Thyroid gland (tissue), 4 donors: ENCODE measurements around the gene OR5M11. TPM values are rescaled to one million over a fixed set of nuclear protein-coding genes. Genes with fewer than 3 reads are reported as not detected.

Source experiments
- DNase-seq, 2 donors: peaks; one replicate each; pipeline ENCODE4 v3.0.0-alpha.2; 2019
- H3K27ac ChIP-seq, 3 donors: fragments of 200-600 bp; sonication (generic); 1 replicate in 2 of 3; 2 replicates in 1 of 3; pipeline ENCODE4 v1.5.1; 2016 to 2019; ENCODE audit warnings: mild to moderate bottlenecking in 1 of 3, moderate library complexity in 1 of 3
- H3K27me3 ChIP-seq: fragments of 200-600 bp; sonication (generic); one replicate; pipeline ENCODE4 v1.5.1; 2019
- H3K36me3 ChIP-seq, 2 donors: fragments of 200-600 bp; sonication (generic); one replicate each; pipeline ENCODE4 v1.5.1; 2016 to 2019
- H3K4me1 ChIP-seq, 2 donors: fragments of 200-600 bp; sonication (generic); one replicate each; pipeline ENCODE4 v1.5.1; 2017 to 2019
- H3K4me3 ChIP-seq, 3 donors: fragments of 200-600 bp; sonication (generic); replicated peaks in 1 of 3; 1 replicate in 2 of 3; 2 replicates in 1 of 3; pipeline ENCODE4 v1.5.1; 2016; ENCODE audit warnings: mild to moderate bottlenecking in 1 of 3
- H3K9me3 ChIP-seq: fragments of 200-600 bp; sonication (generic); one replicate; pipeline ENCODE4 v1.5.1; 2017
- CTCF ChIP-seq, 6 experiments: fragments of 200-600 bp in 3 of 6; fragments of 450-650 bp in 3 of 6; sonication (generic) in 3 of 6; IDR thresholded peaks; one replicate each; pipeline ENCODE4 v1.5.1; 2016 to 2019; ENCODE audit warnings: antibody characterized with exemption in 6 of 6, mild to moderate bottlenecking in 2 of 6, inconsistent platforms in 1 of 6, moderate library complexity in 1 of 6
- POLR2A ChIP-seq, 2 donors: fragments of 450-650 bp; IDR thresholded peaks; one replicate each; pipeline ENCODE4 v1.6.1; 2017; ENCODE audit warnings: antibody characterized with exemption in 2 of 2, mild to moderate bottlenecking in 2 of 2, moderate library complexity in 1 of 2
- WGBS, 2 donors: methylation state at CpG; one replicate each; pipeline ENCODE4 v1.1.5; 2017; 5-methylcytosine and 5-hydroxymethylcytosine counted together
- intact Hi-C: fragments of 100-400 bp; cut with DNase I; formaldehyde crosslinking; loops from one replicate; pipeline ENCODE4 v1.15.1; 2023
- total RNA-seq, 4 donors: library from RNA; depleted of rRNA; stranded (reverse); fragments of >200 nt; gene quantifications; one replicate each; pipeline ENCODE4 v1.2.3, GENCODE V29; 2016

OR5M11 gene
- total RNA-seq, 4 donors from 2014 or later = not detected

GRCh38 chr11:56509439-56509838 is 33.6 kb downstream of the OR5M11 start:
- WGBS, 2 donors = 50% methylated on average over 1 of the region's 1 CpG
- intact Hi-C loops = no loop called here
- H3K27ac ChIP-seq = no peak overlapping the region
- no peaks in the 10 kb centered on the region for H3K4me1 ChIP-seq
- H3K9me3 ChIP-seq = no peaks in the 10 kb centered on the region
- no peaks in the 10 kb centered on the region for H3K27me3 ChIP-seq
- H3K36me3 ChIP-seq = no peaks in the 10 kb centered on the region
- TF ChIP-seq POLR2A (IDR thresholded peaks at IDR 0.05) = no peak
- TF ChIP-seq CTCF (IDR thresholded peaks at IDR 0.05) = no peak
- H3K4me3 ChIP-seq = no peak overlapping the region
- no peak for DNase-seq

- no peak for TF ChIP-seq POLR2A (IDR thresholded peaks at IDR 0.05)
- no peak for TF ChIP-seq CTCF (IDR thresholded peaks at IDR 0.05)
- intact Hi-C loops = no loop called here
- Histone ChIP-seq H3K36me3 (no peaks in the 10 kb centered on the region), H3K4me1 (no peaks in the 10 kb centered on the region), H3K4me3 (no peak overlapping the region), H3K9me3 (no peaks in the 10 kb centered on the region), H3K27ac (no peak overlapping the region), H3K27me3 (no peaks in the 10 kb centered on the region)
- DNase-seq = no peak
- WGBS, 2 donors = 94 to 98% methylated on average over 7 to 14 of the region's 28 CpGs
Observed at GRCh38 chr11:56497010-56497409, 46.0 kb downstream of the OR5M11 start.

- Histone ChIP-seq H3K4me3 (no peak overlapping the region), H3K9me3 (no peaks in the 10 kb centered on the region), H3K27me3 (no peaks in the 10 kb centered on the region), H3K4me1 (no peaks in the 10 kb centered on the region), H3K36me3 (no peaks in the 10 kb centered on the region), H3K27ac (no peak overlapping the region)
- intact Hi-C loops = no loop called here
- no peak for TF ChIP-seq CTCF (IDR thresholded peaks at IDR 0.05)
- no peak for TF ChIP-seq POLR2A (IDR thresholded peaks at IDR 0.05)
- 75 to 83% methylated on average over 2 of the region's 2 CpGs for WGBS, 2 donors
- no peak for DNase-seq
Observed at GRCh38 chr11:56495117-56495516, 47.9 kb downstream of the OR5M11 start.

Other genes with a start within 250 kb of the OR5M11 start
- gene OR8K3, start 228.1 kb downstream of the OR5M11 start, total RNA-seq = not detected
- gene OR8K1, start 197.2 kb downstream of the OR5M11 start, total RNA-seq = not detected
- not detected for gene OR8J1, start 189.0 kb downstream of the OR5M11 start, total RNA-seq
- not detected for gene OR8U1, start 167.6 kb downstream of the OR5M11 start, total RNA-seq
- not detected for gene OR5AL1, start 130.6 kb downstream of the OR5M11 start, total RNA-seq
- gene OR5M3, start 69.9 kb downstream of the OR5M11 start, total RNA-seq = not detected
- not detected for gene OR5M8, start 51.9 kb downstream of the OR5M11 start, total RNA-seq
- gene OR5M10, start 34.5 kb upstream of the OR5M11 start, total RNA-seq = not detected
- not detected for gene OR5M1, start 71.6 kb upstream of the OR5M11 start, total RNA-seq
- gene OR5AP2, start 99.2 kb upstream of the OR5M11 start, total RNA-seq = not detected
- gene OR5AR1, start 120.4 kb upstream of the OR5M11 start, total RNA-seq = not detected
- gene OR9G1, start 155.8 kb upstream of the OR5M11 start, total RNA-seq = not detected
- gene OR9G4, start 205.4 kb upstream of the OR5M11 start, total RNA-seq = not detected